GM21786 (cell line): ENCODE results near the gene THBS1.

ENCODE experiments used
- ATAC-seq: cut with Tn5 transposase; IDR thresholded peaks from one replicate; pipeline ENCODE4 v1.9.1; 2021; ENCODE audit not compliant: unreplicated experiment

Gene THBS1

DNA sequence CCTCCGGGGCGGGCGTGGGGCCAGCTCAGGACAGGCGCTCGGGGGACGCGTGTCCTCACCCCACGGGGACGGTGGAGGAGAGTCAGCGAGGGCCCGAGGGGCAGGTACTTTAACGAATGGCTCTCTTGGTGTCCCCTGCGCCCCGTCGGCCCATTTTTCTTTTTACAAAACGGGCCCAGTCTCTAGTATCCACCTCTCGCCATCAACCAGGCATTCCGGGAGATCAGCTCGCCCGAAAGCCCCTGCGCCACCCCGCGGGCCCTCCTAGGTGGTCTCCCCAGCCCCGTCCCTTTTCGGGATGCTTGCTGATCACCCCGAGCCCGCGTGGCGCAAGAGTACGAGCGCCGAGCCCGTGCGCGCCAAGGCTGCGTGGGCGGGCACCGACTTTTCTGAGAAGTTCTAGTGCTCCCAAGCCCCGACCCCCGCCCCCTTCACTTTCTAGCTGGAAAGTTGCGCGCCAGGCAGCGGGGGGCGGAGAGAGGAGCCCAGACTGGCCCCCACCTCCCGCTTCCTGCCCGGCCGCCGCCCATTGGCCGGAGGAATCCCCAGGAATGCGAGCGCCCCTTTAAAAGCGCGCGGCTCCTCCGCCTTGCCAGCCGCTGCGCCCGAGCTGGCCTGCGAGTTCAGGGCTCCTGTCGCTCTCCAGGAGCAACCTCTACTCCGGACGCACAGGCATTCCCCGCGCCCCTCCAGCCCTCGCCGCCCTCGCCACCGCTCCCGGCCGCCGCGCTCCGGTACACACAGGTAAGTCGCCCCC is at the start of gene THBS1:
TSS of gene THBS1 (plus strand) at position 595 of the 757 bp plus-strand sequence. CDS start 779 bp downstream, outside the sequence.
- ATAC-seq: no peak

DNA sequence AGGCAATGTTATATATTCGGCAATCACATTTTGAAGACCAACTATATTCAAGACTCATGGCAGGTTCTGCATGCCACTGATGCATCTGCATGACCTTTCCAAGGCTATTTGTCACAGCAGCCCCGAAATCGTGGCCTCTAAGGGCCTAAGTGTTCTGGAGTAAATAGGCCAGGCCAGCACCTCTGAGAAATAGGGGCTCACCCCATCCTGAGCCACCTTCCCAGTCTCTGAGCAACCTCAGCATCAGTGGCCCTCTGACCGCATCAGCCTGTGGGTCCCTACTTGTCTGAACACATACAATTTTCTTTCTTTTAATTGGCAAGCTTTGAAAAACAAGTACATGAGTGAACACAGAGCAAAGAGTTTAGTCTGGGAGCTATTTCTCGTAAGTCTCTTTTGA is 45.9 kb upstream of the THBS1 start:
- no peak for ATAC-seq

DNA sequence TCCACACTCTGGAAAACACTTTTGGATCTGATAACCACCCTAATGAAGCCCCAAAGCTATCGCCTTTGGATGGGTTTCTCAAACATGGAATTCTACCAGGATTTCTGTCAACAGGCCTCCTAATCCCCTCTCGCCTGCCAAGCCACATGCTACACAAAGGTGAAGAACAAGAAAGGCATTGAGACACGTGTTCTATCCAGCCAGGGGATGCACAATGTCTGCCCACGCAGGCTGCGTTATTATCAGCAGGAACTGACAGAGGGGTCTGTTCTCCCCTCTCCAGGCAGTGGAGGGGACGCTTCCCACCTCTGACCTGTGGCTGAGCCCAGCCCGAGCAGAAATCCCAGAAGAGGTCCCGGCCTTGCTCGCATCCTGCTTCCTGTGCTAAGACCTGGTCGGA is 45.4 kb upstream of the THBS1 start:
- ATAC-seq: no peak

DNA sequence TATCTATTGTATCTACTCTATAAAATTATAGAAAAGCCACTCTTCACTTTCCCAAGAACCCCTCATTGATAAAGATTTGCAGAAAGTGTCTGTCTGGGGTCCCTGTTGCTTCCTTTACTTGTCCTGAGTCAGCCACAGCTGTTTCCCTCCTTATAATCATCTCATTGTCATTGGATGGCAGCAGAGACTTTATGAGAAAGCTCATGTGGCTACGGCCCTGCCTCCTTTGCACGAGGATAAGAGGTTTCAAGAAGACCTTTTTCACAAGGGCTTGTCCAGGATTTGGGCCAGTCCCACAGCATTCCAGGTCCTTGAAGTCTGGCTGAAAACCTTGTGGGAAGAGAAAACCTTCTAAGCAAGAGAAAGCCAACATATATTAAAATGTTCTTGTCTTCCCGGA is 41.9 kb upstream of the THBS1 start:
- no peak for ATAC-seq

DNA sequence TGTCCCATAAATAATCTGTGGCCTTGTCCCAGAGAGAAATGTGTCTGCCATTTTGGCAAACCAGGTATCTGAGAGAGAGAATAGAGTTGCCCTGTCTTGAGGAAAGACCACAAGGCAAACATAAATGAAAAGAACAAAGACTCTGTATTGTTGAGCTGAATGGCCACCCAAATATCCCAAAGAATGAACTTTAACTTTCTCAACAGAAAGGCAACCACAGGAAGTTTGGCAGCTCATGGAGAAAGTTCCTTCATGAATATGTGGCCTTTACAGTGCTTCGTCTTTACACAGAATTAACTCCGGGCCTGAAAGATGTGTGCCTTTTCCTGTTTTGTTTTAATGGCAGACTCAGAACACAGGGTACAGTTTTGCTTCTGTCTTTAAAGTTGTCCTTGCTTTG is 41.4 kb upstream of the THBS1 start:
- no peak for ATAC-seq

DNA sequence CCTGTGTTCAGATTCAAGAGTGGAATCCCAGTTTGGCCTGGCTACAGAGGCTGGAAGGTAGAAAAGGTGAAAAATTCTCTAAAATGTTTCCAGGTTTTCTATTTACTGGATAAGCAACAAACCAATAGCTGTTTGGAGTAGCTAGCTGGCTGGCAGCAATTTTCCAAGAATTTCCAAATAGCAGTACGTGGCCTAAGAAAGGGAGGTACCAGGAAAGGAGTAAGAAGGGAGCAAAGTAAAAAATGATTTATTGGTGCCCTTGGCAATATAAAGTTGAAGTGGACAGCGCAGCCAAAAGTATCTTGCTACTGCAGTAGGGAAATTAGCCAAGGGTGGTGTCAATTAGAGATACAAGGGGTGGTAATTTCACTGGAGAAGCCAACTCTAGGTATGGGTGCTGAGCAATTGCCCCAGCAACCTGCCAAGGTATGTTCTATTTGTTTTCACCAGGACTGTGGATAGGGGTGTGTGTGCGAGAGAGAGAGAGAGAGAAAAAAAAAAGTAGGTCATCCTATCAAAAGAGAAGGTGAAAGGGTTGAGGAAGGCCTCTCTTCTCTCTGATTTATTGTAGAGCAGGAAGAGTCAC is 40.8 kb upstream of the THBS1 start:
- no peak for ATAC-seq

DNA sequence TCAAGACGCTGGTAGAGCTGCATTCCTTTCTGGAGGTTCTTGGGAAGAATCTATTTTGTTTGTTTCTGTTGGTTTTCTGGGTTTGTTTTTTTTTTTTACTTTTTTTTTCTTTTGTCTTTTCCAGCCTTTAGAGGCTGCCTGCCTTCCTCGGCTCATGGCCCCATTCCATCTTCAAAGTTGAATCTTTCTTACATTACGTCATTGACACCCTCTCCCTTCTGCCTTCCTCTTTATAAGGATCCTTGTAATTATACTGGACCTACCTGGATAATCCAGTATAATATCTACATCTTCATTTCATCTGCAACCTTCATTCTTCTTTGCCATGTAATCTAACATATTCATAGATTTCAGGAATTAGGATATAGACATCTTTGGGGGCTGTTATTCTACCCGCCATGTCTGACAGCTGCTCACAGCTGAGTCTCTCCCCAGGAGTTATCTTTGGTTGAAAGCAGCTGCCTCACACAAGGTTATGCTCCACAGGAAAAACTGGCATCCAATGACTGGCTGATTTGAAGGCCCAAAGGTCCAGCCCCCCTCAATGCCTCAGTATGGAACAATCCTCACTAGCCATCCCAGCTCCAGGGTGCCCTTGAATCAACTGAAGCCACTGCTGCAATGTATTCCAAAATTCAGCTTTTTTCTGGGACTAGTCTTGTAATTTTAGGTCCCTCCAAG is 38.4 kb upstream of the THBS1 start:
- no peak for ATAC-seq

DNA sequence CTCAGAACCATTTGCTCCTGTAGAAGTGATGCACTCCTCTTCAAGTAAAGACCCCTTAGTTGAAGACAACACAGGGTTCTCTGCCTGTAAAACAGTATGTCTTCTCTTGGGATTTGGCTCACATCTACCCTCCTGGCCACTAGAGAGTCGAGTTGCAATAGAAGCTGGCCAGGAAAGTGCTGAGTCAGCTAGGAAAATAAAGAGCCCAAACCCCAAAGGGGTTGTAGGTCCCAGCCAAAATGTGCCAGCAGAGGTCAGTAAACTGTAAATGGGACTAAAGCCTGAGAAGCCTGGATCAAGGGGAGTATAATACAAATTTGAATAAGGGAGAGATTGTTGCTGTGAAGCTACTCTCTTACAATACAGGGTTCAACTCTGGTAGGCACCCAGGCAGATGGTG is 37.2 kb upstream of the THBS1 start:
- no peak for ATAC-seq

DNA sequence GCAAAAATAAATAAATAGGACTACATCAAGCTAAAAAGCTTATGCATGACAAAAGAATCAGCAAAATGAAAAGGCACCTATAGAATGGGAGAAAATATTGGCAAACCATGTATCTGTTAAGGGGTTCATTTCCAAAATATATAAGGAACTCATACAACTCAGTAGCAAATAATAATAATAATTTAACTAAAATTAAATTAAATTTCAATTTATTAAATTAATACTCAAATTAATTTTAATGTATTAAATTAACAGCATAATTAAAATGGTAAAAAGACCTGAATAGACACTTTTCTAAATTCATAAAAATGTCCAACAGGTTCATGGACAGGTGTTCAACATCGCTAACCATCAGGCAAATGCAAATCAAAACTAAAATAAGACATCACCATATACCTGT is 34.0 kb upstream of the THBS1 start:
- ATAC-seq: no peak

DNA sequence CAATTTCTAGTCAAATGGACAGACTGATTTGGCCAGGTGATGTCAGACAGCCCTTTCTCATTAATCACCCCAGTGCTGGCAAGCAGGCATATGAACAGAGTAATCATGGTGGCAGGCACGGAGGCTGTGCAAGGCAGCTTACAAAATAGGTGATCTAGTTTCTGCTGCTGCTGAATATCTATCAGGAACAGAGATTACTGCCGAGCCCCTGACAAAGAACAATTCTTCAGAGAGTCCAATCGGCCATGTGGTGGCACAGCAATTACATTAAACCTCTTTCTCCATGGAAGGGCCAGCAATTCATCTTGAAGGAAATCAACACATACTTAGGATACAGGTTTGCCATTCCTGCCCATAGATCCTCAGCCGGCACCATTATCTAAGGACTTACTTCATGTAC is 32.3 kb upstream of the THBS1 start:
- no peak for ATAC-seq

DNA sequence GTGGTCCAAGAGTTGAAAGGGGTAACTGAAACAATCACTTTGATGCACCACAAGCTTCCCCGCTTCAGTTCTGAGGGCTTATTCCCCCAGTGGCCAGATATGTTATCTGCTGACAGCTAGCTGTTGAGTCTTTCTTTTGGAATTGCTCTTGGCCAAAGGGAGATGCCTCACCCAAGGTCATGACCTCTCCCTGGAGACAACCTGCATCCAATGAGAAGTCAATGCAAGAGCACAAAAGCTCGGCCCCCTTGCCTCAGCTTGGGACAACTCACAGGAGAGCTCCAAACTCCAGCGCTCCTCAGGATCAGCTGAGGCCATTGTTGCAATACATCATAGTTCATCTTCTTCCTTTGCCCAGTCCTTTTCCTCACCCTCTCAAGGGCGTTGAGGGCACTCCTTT is 31.0 kb upstream of the THBS1 start:
- ATAC-seq: no peak

DNA sequence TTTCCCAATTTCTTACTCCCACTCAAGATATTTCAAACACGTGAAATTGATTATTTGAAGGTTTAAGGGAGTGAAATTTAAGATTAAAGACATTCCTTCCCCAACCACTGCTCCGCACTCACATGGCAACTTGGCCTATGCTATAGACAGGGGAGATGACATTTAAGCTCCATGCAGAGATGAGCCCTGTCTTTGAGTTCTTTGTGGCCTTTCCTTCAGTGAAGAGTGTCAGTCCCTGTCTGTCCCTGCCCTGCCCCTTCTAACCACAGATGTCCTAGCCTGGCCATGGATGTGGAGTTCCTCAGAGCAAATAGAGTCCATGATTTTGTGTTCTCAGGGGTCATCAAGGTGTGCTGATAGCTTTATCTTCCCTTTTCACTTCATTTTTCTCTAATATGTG is 29.4 kb upstream of the THBS1 start:
- no peak for ATAC-seq

DNA sequence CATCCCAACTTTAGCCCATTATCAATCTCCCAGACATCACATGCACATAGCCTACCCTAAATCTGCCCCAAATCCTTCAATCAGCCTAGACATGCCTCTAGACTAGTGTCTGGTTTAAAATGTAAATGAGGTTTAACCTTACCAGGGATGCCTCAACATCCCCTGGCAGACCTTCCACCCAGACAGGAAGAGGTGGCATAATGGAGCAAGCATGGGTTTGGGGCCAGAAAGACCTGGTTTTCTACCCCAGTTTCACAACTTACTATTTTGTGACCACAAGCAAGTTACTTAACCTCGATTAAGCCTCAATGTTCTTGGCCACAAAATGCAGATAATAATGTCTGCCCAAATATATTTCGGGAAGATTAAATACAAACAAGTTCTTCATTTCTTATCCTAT is 28.3 kb upstream of the THBS1 start:
- no peak for ATAC-seq

DNA sequence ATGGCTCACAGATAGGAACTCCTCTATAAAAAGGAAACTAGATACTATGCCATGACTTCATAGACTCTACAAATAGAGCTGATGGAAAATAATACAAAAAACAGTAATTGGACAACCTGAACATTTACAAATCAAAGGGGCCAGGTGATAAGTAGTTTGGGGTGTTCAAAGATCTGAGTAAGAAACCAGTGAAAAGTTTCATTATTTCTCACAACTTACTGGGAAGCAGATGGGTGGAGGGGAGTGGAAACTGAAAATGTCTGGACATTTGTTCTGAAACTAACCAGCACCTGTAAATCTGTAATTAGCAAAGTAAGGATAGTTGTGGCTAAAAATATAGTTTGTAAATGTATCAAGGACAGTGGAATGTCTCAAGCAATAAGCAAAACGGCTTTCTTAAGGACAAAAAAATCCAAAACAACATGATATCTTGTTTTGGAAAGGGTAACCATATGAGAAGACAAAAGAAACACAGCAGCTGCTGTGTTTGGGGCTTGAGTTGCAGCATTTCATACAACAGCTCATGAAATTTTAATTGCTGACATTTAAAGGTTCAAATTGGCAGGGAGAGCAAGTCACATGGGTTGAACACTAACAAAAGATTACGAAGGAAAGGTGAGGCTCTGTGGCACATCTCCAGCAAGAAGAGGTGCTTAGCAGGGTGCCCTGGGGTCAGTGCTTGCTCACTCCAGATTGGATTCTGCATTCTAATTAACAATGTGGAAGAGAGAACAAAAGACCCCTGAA is 26.8 kb upstream of the THBS1 start:
- no peak for ATAC-seq

DNA sequence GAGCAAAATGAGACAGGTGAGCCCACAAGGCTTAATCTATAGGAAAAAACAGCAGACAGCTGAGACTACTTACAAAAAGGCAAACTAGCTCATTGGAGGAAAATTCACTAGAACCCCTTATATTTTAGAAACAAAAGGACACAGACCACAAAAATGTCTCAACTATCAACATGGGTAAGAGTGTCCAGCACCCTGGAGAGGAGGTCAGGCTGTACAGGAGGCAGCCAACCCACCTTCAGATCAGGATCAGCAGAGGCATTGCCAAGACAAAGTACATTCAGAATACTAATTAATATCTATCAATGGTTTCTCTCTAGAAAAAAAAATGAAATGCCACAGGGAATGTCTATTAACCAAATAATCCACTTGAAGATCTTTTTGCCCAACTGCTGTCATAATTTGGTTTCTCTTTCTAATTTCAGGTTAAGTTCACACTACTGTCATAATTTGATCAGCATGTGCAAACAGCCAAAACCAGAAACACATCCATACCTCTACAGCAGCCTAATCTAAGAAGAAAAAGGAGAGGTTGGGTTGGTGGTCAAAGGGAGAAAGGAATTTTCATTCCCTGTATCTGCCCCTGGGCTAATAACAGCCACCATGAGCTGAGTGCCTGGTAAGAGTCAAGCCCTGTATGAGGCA is 26.0 kb upstream of the THBS1 start:
- ATAC-seq: no peak

DNA sequence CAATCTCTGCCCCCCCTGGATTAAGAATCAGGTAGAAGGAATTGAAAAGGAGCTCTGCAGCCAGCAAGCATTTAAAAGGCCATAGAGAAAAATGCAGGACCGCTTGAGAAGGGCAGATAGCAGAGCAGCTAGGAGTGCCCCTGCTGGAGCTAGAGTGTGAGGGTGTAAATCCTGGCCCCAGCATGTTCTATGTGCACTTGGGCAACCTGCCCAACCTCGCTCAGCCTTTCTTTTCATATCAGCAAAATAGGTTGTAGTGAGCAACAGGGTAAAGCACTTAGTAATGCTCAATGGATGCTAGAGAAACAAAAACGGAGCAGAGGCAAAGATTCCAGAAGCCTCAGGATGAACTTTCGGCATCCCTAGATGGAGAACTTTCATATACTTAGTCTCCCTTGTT is 25.0 kb upstream of the THBS1 start:
- ATAC-seq: no peak

DNA sequence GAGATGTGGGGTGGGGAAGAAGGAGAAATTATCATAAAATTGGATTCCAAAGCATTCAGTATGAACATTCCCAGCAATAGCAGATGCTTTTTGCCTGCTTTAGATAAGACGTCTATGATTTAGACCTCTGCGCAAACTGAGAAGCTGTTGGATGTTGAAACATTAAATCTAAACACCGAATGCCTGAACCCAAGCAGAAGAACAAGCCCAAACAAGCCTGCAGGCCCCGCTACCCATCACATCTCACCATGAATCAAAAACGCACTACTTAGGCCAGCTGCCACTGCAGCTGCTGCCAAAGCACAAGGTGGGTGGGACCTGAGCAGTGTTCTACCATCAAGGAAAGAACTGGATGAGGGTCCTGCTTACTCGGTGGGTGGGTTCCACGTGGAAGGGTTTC is 24.4 kb upstream of the THBS1 start:
- ATAC-seq: no peak

DNA sequence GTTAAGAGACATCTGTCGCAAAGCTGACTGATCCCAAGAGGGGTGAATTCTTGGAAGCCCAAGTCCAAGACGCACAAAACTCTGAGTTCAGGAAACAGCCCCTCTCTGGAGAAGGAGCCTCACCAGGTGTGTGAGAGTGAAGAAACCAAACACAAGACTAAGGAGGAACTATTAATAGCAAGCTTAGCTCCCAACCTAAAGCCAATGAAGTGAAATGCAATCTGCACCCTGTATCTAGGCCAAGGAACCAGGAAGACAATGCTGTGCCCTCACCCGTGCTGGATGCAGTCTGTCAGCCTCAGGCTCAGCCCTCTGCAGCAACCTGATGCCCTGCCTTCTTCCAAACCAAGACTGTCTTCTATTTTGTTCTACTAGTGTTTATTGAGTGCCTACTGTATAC is 22.5 kb upstream of the THBS1 start:
- no peak for ATAC-seq

DNA sequence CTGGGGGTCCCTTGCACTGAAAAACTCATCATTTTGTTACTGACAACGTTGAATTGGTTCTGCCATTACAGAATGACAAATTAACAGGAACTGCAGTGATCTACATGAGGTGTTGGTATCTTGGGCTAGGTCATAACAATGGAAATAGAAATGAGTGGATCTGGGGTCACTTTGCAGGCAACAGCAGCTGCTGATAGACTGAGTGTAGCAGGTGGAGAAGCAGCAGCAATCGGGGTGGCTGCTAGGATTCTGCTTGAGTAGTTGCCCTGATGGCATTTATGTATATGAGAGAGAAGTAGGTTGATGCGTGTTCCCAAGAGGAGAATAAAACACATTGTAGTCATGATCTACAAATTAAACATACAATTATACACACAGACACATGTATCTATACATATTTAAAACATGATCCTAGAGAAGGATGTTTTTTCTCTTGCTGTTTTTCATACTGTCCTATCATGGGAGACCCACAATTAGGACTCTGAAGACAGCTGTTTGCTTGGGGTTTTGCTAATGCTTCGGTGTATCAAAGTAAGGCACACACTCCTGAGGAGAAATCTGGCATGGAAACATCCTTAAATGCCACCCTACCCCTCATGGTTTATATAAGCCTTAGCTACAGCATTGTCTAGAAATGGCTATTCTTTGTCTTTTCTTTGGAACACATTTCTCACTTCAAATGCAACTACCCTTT is 15.8 kb upstream of the THBS1 start:
- ATAC-seq: no peak

DNA sequence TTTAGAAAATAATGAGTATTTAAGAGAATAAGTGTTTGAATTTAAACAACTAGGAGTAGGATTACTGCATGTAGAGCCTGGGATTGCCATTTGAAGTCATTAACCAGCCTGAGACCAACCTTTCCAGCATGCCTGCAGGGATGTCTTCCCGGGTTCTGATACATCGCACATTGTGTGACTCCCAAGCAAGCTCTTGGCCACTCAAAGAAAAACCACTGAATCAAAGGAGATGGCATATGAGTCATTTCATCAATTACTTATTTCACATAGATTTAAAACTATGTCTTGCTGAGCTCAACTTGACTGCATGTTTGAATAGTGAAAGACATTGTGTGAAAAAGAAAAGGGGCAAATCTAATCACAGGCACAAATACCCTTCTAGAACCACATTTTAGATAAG is 15.0 kb upstream of the THBS1 start:
- no peak for ATAC-seq

DNA sequence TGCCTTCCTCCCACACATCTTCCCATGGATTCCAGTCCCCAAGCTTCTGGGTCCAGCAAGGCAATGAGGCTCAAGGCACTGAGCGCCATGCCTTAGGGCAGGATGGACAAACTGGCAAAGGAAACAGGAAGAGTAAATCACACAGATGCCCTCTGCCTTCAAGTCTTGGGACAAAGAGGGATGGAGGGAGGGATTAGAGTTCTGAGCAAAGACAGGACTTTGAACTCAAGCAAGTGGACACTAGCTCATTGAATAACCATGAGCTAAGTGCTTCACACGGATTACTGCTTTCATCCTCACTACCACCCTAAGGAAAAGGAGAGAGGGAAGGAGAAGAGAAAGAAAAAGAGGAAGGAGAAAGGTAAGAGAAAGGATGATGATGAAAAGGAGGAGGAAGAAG is 7.6 kb upstream of the THBS1 start:
- no peak for ATAC-seq
